H1 (cell line): ENCODE measurements around the gene PITPNC1. TPM values are rescaled to one million over a fixed set of nuclear protein-coding genes. Genes with fewer than 3 reads are reported as not detected.
A peak's percentile ranks its signal among the peaks of the same experiment; 100 is the strongest.

Experiments
- CTCF ChIA-PET: fragments of 300-600 bp; sonication (Branson Sonifier 250); formaldehyde crosslinking; loops from one replicate; lab custom pipeline; 2021; ENCODE audit not compliant: partially characterized antibody; lab: Charles Lee
- POLR2A ChIA-PET: fragments of 300-600 bp; sonication (Branson Sonifier 250); formaldehyde crosslinking; loops from one replicate; lab custom pipeline; 2021; ENCODE audit warnings: inconsistent platforms; ENCODE audit not compliant: partially characterized antibody; lab: Charles Lee
- DNase-seq, 2 experiments: peaks; one replicate each; pipeline versions ENCODE4 v3.0.0 to v3.0.0-alpha.2; 2010 to 2022; ENCODE audit warnings: low spot score in 2 of 2, low read depth in 1 of 2, mixed read lengths in 1 of 2
- FAIRE-seq: peaks from 2 replicates; lab custom pipeline; 2011; peaks lifted over from hg19 to GRCh38; lab: Jason Lieb, UNC
- H2AFZ ChIP-seq: 2 replicates; pipeline ENCODE4 v1.8.1; 2012; ENCODE audit warnings: low read length, inconsistent platforms
- H2AK5ac ChIP-seq: 2 replicates; pipeline ENCODE4 v1.6.1; 2013; ENCODE audit warnings: low read depth, low read length
- H2BK120ac ChIP-seq: replicated peaks from 2 replicates; pipeline ENCODE3; 2013; ENCODE audit warnings: low read depth, low read length, inconsistent platforms
- H2BK12ac ChIP-seq: 2 replicates; pipeline ENCODE4 v1.6.1; 2013; ENCODE audit warnings: low read depth, low read length
- H2BK15ac ChIP-seq: 2 replicates; pipeline ENCODE4 v1.6.1; 2013; ENCODE audit warnings: low read length
- H2BK20ac ChIP-seq: 2 replicates; pipeline ENCODE4 v1.6.1; 2013; ENCODE audit warnings: low read length
- H2BK5ac ChIP-seq: 2 replicates; pipeline ENCODE4 v1.6.1; 2013; ENCODE audit warnings: low read depth, low read length
- H3K14ac ChIP-seq: 2 replicates; pipeline ENCODE4 v1.6.1; 2013; ENCODE audit warnings: inconsistent platforms; ENCODE audit not compliant: insufficient read length
- H3K18ac ChIP-seq: 2 replicates; pipeline ENCODE4 v1.6.1; 2013; ENCODE audit warnings: low read length; ENCODE audit errors: extremely low read depth
- H3K23ac ChIP-seq: 2 replicates; pipeline ENCODE4 v1.6.1; 2013; ENCODE audit warnings: inconsistent platforms; ENCODE audit not compliant: insufficient read length
- H3K23me2 ChIP-seq: 2 replicates; pipeline ENCODE4 v1.6.1; 2013; ENCODE audit warnings: low read depth, low read length
- H3K27ac ChIP-seq: 2 replicates; pipeline ENCODE4 v1.6.1; 2011; ENCODE audit warnings: low read depth, low read length, inconsistent platforms
- H3K27me3 ChIP-seq, 4 experiments: replicated peaks in 1 of 4; 1 replicate in 1 of 4; 2 replicates in 3 of 4; pipeline versions ENCODE4 v1.6.1 to v1.8.1; 2011 to 2013; ENCODE audit warnings: low read length in 3 of 4, mild to moderate bottlenecking in 3 of 4, inconsistent platforms in 2 of 4, mixed read lengths in 2 of 4, moderate library complexity in 1 of 4; ENCODE audit not compliant: control insufficient read depth in 3 of 4, insufficient read depth in 3 of 4; ENCODE audit errors: extremely low read depth in 1 of 4
- H3K36me3 ChIP-seq, 4 experiments: 2 replicates each; pipeline versions ENCODE4 v1.6.1 to v1.8.1; 2011 to 2013; ENCODE audit warnings: mild to moderate bottlenecking in 4 of 4, low read length in 3 of 4, moderate library complexity in 2 of 4, control low read depth in 1 of 4, inconsistent platforms in 1 of 4; ENCODE audit not compliant: insufficient read depth in 4 of 4, control insufficient read depth in 2 of 4
- H3K4ac ChIP-seq: replicated peaks from 2 replicates; pipeline ENCODE3; 2013; ENCODE audit warnings: low read length, low read depth, mixed read lengths, inconsistent platforms; ENCODE audit not compliant: insufficient read length
- H3K4me1 ChIP-seq, 4 experiments: replicated peaks in 1 of 4; 1 replicate in 1 of 4; 2 replicates in 3 of 4; pipeline versions ENCODE4 v1.6.1 to v1.8.1; 2011 to 2013; ENCODE audit warnings: low read length in 3 of 4, inconsistent platforms in 2 of 4, mixed read lengths in 1 of 4; ENCODE audit not compliant: insufficient read depth in 4 of 4, control insufficient read depth in 3 of 4
- H3K4me2 ChIP-seq, 2 experiments: 2 replicates each; pipeline versions ENCODE4 v1.6.1 to v1.8.1; 2011 to 2013; ENCODE audit warnings: low read depth in 2 of 2, low read length in 2 of 2, control low read depth in 1 of 2, inconsistent platforms in 1 of 2, mild to moderate bottlenecking in 1 of 2; ENCODE audit not compliant: insufficient read depth in 1 of 2
- H3K4me3 ChIP-seq, 4 experiments: fragments of 200-600, 300-600 bp in 1 of 4; sonication (generic), shearing (Covaris generic), sonication (Bioruptor Twin) in 1 of 4; 2 replicates each; pipeline versions ENCODE4 v1.5.1 to v1.8.1; 2011 to 2016; ENCODE audit warnings: low read length in 4 of 4, low read depth in 3 of 4, control low read depth in 2 of 4, inconsistent platforms in 2 of 4, mild to moderate bottlenecking in 2 of 4, mixed read lengths in 1 of 4, moderate library complexity in 1 of 4; ENCODE audit not compliant: insufficient read depth in 2 of 4; ENCODE audit errors: extremely low read depth in 1 of 4
- H3K56ac ChIP-seq: replicated peaks from 2 replicates; pipeline ENCODE3; 2013; ENCODE audit warnings: low read depth, mild to moderate bottlenecking, mixed read lengths, low read length, inconsistent platforms; ENCODE audit not compliant: insufficient read length
- H3K79me1 ChIP-seq: 2 replicates; pipeline ENCODE4 v1.6.1; 2013; ENCODE audit warnings: low read depth, low read length, control low read depth
- H3K79me2 ChIP-seq, 2 experiments: 2 replicates each; pipeline versions ENCODE4 v1.6.1 to v1.8.1; 2012 to 2013; ENCODE audit warnings: low read length in 2 of 2, mild to moderate bottlenecking in 2 of 2, inconsistent platforms in 1 of 2; ENCODE audit not compliant: insufficient read depth in 2 of 2, control insufficient read depth in 1 of 2
- H3K9ac ChIP-seq, 4 experiments: replicated peaks in 1 of 4; 1 replicate in 1 of 4; 2 replicates in 3 of 4; pipeline versions ENCODE4 v1.6.1 to v1.8.1; 2011 to 2013; ENCODE audit warnings: low read depth in 3 of 4, low read length in 3 of 4, control low read depth in 2 of 4, mild to moderate bottlenecking in 2 of 4, moderate library complexity in 2 of 4, inconsistent platforms in 1 of 4; ENCODE audit errors: extremely low read depth in 1 of 4
- H3K9me3 ChIP-seq, 2 experiments: 2 replicates each; pipeline versions ENCODE4 v1.6.1 to v1.8.1; 2012 to 2013; ENCODE audit warnings: mild to moderate bottlenecking in 2 of 2, moderate library complexity in 2 of 2, control low read depth in 1 of 2, inconsistent platforms in 1 of 2, low read depth in 1 of 2, low read length in 1 of 2, mixed read lengths in 1 of 2; ENCODE audit not compliant: insufficient read depth in 2 of 2
- H4K20me1 ChIP-seq, 2 experiments: replicated peaks in 1 of 2; 2 replicates each; pipeline versions ENCODE3 to v1.8.1; 2011 to 2013; ENCODE audit warnings: inconsistent platforms in 2 of 2, low read length in 2 of 2, mild to moderate bottlenecking in 1 of 2; ENCODE audit not compliant: insufficient read depth in 2 of 2, control insufficient read depth in 1 of 2
- H4K5ac ChIP-seq: 2 replicates; pipeline ENCODE4 v1.6.1; 2013; ENCODE audit warnings: low read length, low read depth, mixed read lengths, inconsistent platforms; ENCODE audit not compliant: insufficient read length
- H4K8ac ChIP-seq: 2 replicates; pipeline ENCODE4 v1.8.0; 2013; ENCODE audit warnings: mild to moderate bottlenecking, moderate library complexity, low read length, inconsistent platforms; ENCODE audit not compliant: insufficient read depth; ENCODE audit errors: extremely low read depth
- H4K91ac ChIP-seq: replicated peaks from 2 replicates; pipeline ENCODE3; 2013; ENCODE audit warnings: low read length, mixed read lengths, inconsistent platforms; ENCODE audit not compliant: insufficient read length
- BACH1 ChIP-seq: IDR thresholded peaks from 2 replicates; pipeline ENCODE4 v1.6.1; 2012; ENCODE audit warnings: low read length, improper control_type of control experiment
- CBX8 ChIP-seq: fragments of 300-800, 300-1000 bp; sonication (generic); IDR thresholded peaks from 2 replicates; pipeline ENCODE4 v1.7.1; 2016; ENCODE audit warnings: low read depth, low read length, borderline replicate concordance
- EZH2 ChIP-seq: fragments of 200-600 bp; sonication (generic); IDR thresholded peaks from 2 replicates; pipeline ENCODE4 v1.7.1; 2012; ENCODE audit warnings: low read depth, mild to moderate bottlenecking, moderate library complexity, low read length, inconsistent platforms; ENCODE audit not compliant: severe bottlenecking
- TAF1 ChIP-seq: IDR thresholded peaks from 2 replicates; pipeline ENCODE4 v1.6.1; 2011; ENCODE audit warnings: mild to moderate bottlenecking, low read depth, low read length
- ZNF274 ChIP-seq: IDR thresholded peaks from 2 replicates; pipeline ENCODE4 v1.7.0; 2012; ENCODE audit warnings: low read length, borderline replicate concordance; ENCODE audit errors: extremely low read depth
- WGBS, 2 experiments: shearing (Covaris generic) in 1 of 2; methylation state at CpG; one replicate each; pipeline versions ENCODE4 v1.1.6 to v1.1.7; 2013 to 2015; ENCODE audit warnings: low lambda C conversion rate in 2 of 2, mixed read lengths in 2 of 2, inconsistent platforms in 1 of 2, low coverage in 1 of 2, missing lambda C conversion rate in 1 of 2; ENCODE audit not compliant: insufficient replicate concordance in 2 of 2, insufficient coverage in 1 of 2, insufficient read length in 1 of 2; ENCODE audit errors: extremely low coverage in 1 of 2, missing lambda C conversion rate in 1 of 2; 5-methylcytosine and 5-hydroxymethylcytosine counted together
- polyA plus RNA-seq, 7 experiments: library from polyadenylated mRNA; depleted of rRNA in 3 of 7; stranded (reverse) in 5 of 7; unstranded in 2 of 7; fragments of >200 nt in 5 of 7; fragments of 200-250 nt in 2 of 7; gene quantifications; 1 replicate in 5 of 7; 2 replicates in 1 of 7; 4 replicates in 1 of 7; pipeline versions ENCODE4 v1.2.1 to v1.2.3, GENCODE V29; 2011 to 2013; ENCODE audit warnings: missing spikeins in 2 of 7, mixed read lengths in 2 of 7
- total RNA-seq: library from RNA; stranded (reverse); fragmentation: NEBNext Ultra II Directional; extraction: Animal tissue kit (Norgen Biotek cat#: 25700); gene quantifications from 2 replicates; pipeline ENCODE4 v1.2.1, GENCODE V29; 2021
- TF ChIP-seq, protein P1 (sequence below): IDR thresholded peaks from 2 replicates; pipeline ENCODE4 v1.6.1; 2012; ENCODE audit warnings: inconsistent platforms

Gene PITPNC1
- total and polyA plus RNA-seq, 2 of the 8 experiments (the other 6 are each of a cell fraction or from before 2014, with no cell fraction given), result 17.6 to 54.7 TPM

DNA sequence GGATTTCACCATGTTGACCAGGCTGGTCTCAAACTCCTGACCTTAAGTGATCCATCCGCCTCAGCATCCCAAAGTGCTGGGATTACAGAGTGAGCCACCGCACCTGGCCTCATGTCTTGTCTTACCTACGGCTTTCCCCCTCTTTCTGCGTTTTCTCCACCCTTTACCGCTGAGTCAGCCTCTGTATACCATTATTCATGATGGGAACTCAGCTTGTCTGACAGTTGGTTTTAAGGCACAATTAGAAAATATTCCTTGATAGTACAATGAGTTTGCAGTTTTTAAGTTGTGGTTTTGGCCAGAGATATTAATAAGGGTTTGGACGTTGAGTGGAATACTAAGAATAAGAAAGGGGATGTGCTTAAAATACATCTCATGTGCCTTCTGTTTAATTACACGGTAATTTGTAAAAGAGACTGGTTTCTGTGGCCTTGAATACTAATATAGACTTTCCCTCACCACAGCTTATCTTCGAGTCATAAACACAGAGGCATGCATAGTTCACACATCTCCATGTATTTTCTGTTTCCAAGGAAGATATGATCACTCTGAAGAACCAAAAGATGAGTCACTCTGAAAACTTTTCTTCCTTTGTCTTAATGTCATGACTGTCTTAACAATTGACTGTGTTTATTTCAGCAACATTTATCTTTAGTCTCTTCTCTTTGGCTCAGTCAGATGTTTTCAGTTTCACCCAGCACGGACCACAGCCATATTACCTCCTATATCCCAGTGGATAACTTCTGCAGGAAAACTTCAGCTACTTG is 54.4 kb downstream of the PITPNC1 start:
- no peak for FAIRE-seq
- WGBS, 2 experiments, result 91% methylated on average over 9 of the region's 9 CpGs; no CpG with 5 or more reads in 1 of the 2 experiments
- DNase-seq, result no peak
- Histone ChIP-seq H3K4me1 (no peaks in the 10 kb centered on the region), H3K27me3 (no peaks in the 10 kb centered on the region), H2BK20ac (no peak overlapping the region), H3K14ac (no peak overlapping the region), H2BK15ac (no peak overlapping the region), H4K8ac (no peak overlapping the region), H3K79me2 (peaks cover 0 to 37% of the 10 kb centered on the region in 2 experiments; a peak in 3 of 4 replicates), H3K4me2 (no peak overlapping the region), H2BK120ac (no peak overlapping the region), H3K23me2 (no peaks in the 10 kb centered on the region), H3K23ac (no peak overlapping the region), H3K79me1 (no peaks in the 10 kb centered on the region), H3K4ac (no peak overlapping the region), H4K20me1 (peaks cover 0 to 3% of the 10 kb centered on the region in 2 experiments), H3K36me3 (no peaks in the 10 kb centered on the region), H3K9me3 (no peaks in the 10 kb centered on the region), H4K5ac (no peak overlapping the region), H2BK12ac (no peak overlapping the region), H2AFZ (no peak overlapping the region), H3K18ac (no peak overlapping the region), H3K4me3 (no peak overlapping the region), H3K27ac (no peak overlapping the region), H3K56ac (no peak overlapping the region), H3K9ac (no peak overlapping the region), H2BK5ac (no peak overlapping the region), H4K91ac (no peak overlapping the region), H2AK5ac (no peak overlapping the region)
- no peak for TF ChIP-seq CBX8
- TF ChIP-seq ZNF274, result no peak
- TF ChIP-seq EZH2, result no peak
- TF ChIP-seq, protein P1, sequence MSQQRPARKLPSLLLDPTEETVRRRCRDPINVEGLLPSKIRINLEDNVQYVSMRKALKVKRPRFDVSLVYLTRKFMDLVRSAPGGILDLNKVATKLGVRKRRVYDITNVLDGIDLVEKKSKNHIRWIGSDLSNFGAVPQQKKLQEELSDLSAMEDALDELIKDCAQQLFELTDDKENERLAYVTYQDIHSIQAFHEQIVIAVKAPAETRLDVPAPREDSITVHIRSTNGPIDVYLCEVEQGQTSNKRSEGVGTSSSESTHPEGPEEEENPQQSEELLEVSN, result peak; percentile 51; the same call in 1 of the 2 replicates
- TF ChIP-seq TAF1, result no peak
- peak; percentile 53; the same call in 1 of the 2 replicates for TF ChIP-seq BACH1
- CTCF ChIA-PET, result interaction anchor here (0.6 to 3.0 kb wide), 5 partner anchors 10 to 741 kb away, joined by 4 to 8 read pairs (median 6); no protein-coding TSS in a partner anchor
- POLR2A ChIA-PET, result no interaction called here
